NCI-H1092 (cell line): ENCODE data around the gene CGB7.
"Not testable (repeated sequence)": the region's sequence is repeated elsewhere in the genome, so short reads cannot be mapped to it uniquely, and the experiment has no call there.

Source experiments
- DNase-seq: peaks from one replicate; lab custom pipeline; 2025; lab: John Stamatoyannopoulos, UW

Gene CGB7

GRCh38 chr19:49042177-49042576 lies 15.4 kb downstream of the CGB7 start:
- DNase-seq: no peak

DNA sequence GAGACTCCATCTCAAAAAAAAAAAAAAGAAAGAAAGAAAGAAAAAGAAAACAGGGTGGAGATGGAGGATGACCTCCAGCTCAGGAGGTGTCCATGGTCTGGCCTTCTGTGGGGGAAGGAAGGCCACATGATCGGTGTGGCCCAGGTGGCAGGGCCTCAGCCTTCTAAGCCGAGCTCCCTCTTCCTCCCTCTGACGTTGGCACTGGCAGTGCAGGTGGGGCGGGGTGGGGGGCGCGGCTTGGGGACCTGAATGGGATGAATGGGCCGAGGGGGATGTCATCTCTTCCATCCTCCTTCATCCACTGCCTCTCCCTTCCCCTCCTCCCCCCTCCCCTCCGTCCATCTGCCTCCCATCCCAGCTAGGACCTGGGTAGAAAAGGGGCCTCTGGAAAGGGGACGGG lies 17.8 kb downstream of the CGB7 start:
- DNase-seq: not testable (repeated sequence)

GRCh38 chr19:49038557-49039276 lies 18.8 kb downstream of the CGB7 start:
- not testable (repeated sequence) for DNase-seq

GRCh38 chr19:49038111-49038510 lies 19.4 kb downstream of the CGB7 start:
- DNase-seq: not testable (repeated sequence)

- DNase-seq: not testable (repeated sequence)
Measured at GRCh38 chr19:49036815-49037214, 20.7 kb downstream of the CGB7 start, which contains the start of gene CGB1. Gene CGB1, minus strand, starts transcription at chr19:49036895. Its CDS starts 184 bp downstream, at chr19:49036711.

GRCh38 chr19:49031642-49032301 lies 25.8 kb downstream of the CGB7 start, which contains the start of gene CGB2:
Gene CGB2, plus strand, starts transcription at chr19:49031890. Its CDS starts 206 bp downstream, at chr19:49032096.
- DNase-seq: not testable (repeated sequence)

GRCh38 chr19:49030323-49030722 lies 27.2 kb downstream of the CGB7 start:
- DNase-seq: not testable (repeated sequence)

DNA sequence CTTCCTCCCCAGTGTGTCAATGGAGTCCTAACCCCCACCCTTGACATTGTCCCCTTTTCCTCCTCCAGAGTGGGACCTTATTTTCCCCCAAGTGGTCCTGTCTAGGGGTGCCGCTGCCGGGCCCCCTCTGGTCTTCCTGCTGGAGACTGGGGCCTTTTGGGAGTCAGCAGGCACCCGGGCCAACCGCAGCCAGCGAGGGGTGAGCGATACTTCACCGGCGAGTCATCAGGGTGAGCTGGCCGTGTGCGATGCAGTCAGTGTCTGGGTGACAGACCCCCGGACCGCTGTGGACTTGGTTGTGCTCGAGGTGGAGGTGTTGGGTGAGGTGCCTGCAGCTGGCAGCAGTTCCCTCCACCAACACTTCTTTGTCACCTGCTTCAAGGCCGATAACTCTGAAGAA lies 27.8 kb downstream of the CGB7 start:
- DNase-seq: not testable (repeated sequence)

- DNase-seq: not testable (repeated sequence)
Measured at GRCh38 chr19:49028686-49029085, 28.9 kb downstream of the CGB7 start.

GRCh38 chr19:49025599-49025998 lies 31.9 kb downstream of the CGB7 start:
- not testable (repeated sequence) for DNase-seq

DNA sequence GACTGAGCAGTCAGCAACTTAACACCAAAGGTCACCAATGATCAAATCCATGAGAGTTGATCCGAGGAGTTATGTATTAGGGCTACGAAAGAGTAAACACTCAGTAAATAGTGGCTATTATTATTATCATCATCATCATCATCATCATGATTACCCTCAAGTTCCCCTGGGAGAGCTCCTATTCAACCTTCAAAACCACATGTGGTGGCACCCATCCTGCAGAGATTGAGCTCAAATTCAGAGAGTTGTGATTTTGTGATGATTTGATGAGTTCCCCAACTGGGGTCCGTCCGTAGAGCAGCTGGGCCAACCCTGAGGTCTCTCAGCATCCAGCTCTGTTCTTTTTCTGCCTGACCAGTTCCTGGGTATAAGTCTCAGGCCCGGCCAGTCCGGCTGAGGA lies 32.5 kb downstream of the CGB7 start:
- not testable (repeated sequence) for DNase-seq

- DNase-seq: not testable (repeated sequence)
Measured at GRCh38 chr19:49024233-49024632, 33.3 kb downstream of the CGB7 start, which contains the start of gene CGB3. Gene CGB3, minus strand, starts transcription at chr19:49024333. Its CDS starts 362 bp downstream, at chr19:49023971.

DNA sequence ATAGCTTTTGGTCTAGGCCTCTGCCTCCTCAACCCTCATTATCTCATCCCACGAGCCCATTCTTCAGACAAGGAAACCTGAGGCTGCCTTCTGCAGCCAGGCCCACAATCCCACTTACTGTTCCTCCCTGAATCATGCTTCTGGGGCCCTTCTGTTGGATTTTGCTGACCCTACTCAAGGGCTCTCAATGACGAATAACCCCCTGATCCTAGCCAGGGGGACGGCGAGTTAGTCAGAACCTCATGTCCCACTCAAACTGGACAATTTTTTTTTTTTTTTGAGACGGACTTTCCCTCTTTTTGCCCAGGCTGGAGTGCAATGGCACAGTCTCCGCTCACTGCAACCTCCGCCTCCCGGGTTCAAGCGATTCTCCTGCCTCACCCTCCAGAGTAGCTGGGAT lies 35.4 kb downstream of the CGB7 start:
- no peak for DNase-seq

DNA sequence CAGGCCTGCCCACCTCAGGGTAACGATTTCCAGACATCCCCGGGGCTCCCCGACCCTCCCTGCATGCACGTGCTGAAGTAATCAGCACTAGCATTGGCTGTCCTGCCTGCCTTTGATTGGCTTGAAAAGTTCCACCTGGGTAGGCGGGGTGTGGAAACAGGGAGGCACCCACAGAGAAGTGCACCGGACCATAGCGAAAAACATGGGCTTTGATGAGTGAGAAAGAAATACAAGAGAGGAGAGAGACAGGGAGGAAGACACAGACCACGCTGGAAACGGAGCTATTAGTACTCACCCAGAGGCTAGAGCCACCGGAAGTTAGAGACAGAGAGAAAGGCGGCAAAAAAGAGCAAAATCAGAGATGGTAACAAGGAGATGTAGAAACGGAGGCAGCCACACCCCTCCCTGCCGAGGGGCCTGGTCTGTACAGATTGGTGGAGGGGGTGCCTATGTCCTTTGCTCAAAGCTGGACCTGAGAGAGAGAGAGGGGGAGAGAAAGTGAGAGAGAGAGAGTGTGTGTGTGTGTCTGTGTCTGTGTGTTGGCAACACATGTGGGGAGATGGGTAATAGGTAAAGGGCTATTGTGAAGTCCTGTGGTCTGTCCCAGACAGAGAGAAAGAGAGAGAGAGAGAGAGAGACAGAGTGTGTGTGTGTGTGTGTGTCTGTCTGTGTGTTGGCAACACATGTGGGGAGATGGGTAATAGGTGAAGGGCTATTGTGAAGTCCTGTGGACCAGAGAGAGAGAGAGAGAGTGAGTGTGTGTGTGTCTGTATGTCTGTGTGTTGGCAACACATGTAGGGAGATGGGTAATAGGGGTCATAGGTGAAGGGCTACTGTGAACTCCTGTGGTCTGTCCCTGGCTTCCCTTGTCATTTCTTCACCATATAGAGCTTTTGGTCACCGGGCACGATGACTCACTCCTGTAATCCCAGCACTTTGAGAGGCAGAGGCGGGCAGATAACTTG lies 36.3 kb downstream of the CGB7 start:
- DNase-seq: no peak

DNA sequence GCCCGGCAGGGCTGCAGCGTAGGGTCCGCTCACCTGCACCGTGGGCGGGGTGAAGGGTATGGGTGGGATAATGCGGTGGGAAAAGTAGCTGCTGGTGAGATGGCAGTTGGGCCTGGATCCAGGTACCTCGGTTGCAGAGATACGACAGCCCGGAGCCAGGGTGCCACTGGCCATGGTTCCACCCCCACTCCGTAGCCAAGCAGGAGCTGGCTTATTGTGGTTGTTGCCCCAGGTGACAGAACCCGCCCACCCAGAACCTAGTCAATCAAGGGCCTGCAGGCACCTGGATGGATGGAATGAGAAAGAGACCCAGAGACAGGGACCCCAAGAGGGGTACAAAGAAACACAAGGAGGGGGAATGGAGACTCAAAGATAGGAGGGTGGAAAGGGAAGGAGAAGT lies 37.2 kb downstream of the CGB7 start:
- no peak for DNase-seq

DNA sequence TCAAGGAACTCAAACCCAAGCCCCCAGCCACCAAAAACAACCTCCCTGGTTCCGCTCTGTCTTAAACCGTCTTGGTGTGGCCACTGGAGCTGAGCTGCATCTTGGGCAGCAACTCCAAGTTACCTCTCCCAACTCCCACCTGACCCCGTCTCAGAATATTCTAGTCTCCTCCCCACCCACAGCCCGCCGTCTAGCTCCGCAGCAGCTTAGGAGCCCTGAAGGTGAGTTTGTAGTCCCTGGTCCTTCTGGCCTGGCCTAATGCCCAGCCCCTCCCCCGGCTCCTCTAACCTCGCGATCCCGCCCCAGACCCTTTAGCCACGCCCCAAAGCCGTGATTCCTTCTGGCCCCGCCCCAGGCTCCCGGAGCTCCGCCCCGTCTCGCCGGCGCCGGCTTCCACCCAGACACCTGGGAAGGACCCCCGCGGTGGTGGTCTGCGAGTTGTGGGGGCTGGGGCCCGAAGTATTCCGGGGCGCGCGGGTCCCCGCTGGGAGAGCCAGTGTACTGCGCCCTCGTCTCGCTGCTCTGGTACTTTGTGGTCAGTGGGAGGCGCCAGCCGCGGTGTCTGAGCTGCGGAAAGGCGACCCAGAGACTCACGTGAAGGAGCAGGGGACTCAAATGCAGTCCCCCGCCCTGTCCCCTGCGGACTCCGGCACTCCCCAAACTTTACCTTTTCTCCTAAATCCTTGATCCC lies 38.2 kb downstream of the CGB7 start:
- DNase-seq: peak; percentile 10

DNA sequence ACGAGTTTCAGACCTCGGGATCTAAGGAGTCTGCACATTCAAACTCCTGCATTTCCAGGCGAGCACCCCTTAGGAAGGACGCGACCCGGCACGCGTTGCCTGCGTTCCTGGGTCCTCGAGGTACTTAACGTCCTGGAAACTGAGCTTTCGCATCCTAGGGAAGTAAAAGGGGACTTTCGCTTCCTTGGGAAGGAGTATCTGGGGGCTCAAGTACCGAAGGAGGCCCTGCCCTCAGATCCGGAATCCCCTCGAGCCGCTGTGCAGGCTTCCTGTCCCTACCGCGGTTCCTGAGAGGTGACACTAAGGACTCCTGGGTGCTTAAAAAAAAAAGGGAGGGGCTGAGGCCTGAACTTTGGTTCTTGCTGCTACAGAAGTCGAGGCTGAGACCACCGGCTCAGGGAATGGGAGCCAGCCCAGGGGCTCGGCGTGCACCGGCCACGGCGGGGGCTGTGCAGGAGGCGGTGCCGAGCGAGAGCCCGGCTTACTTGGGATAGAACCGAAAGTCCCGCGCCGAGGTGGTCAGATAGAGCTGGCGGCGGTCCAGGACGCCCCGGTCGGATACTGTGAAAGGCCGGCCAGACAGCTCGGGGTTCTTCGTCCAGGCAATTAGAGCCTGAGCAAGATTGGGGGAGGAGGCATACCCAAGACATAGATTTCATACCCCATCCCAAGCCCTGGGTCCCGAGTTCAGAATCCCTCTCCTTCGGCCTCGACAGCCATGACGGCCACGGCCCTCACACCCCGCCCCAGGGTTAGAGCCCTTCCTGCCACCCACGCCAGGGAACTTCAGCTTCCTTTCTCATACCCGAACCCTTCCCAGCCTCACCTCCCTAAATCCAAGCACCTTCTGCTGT lies 38.9 kb downstream of the CGB7 start:
- DNase-seq: not testable (repeated sequence)

GRCh38 chr19:49017666-49018351 lies 39.7 kb downstream of the CGB7 start:
- DNase-seq: no peak

- DNase-seq: no peak
Measured at GRCh38 chr19:49017041-49017665, 40.4 kb downstream of the CGB7 start, which contains the start of gene LHB. Gene LHB, minus strand, starts transcription at chr19:49017091. Its CDS starts 10 bp downstream, at chr19:49017081.
